ENCODE data around the gene FSCN2.
A peak's percentile ranks its signal among the peaks of the same experiment; 100 is the strongest.

- TF ChIP-seq CTCF (IDR thresholded peaks at IDR 0.05): peak in 4 of 6 experiments; percentile 16 to 47 (median 37)
- TF ChIP-seq POLR2A (IDR thresholded peaks at IDR 0.05): no peak
Measured at GRCh38 chr17:81519284-81520020, 8.7 kb upstream of the FSCN2 start.
